Transverse colon (tissue), 4 donors: ENCODE results near the gene MYPN. TPM values are rescaled to one million over a fixed set of nuclear protein-coding genes. Genes with fewer than 3 reads are reported as not detected.

ENCODE experiments used
- DNase-seq: peaks from one replicate; pipeline ENCODE4 v3.0.0-alpha.2; 2019
- H3K27ac ChIP-seq, 4 donors: fragments of 200-600 bp; sonication (generic); 2 replicates each; pipeline ENCODE4 v1.5.1; 2016 to 2018; ENCODE audit warnings: inconsistent platforms in 4 of 4
- H3K27me3 ChIP-seq: fragments of 200-600 bp; sonication (generic); 2 replicates; pipeline ENCODE4 v1.5.1; 2017; ENCODE audit warnings: inconsistent platforms
- H3K36me3 ChIP-seq, 4 donors: fragments of 200-600 bp; sonication (generic); 2 replicates each; pipeline ENCODE4 v1.5.1; 2017 to 2019; ENCODE audit warnings: inconsistent platforms in 4 of 4
- H3K4me1 ChIP-seq, 4 donors: fragments of 200-600 bp; sonication (generic); 2 replicates each; pipeline ENCODE4 v1.5.1; 2017 to 2020; ENCODE audit warnings: inconsistent platforms in 4 of 4
- H3K4me3 ChIP-seq, 4 donors: fragments of 200-600 bp; sonication (generic); 1 replicate in 1 of 4; 2 replicates in 3 of 4; pipeline versions ENCODE4 v1.5.1 to v1.6.1; 2017 to 2019; ENCODE audit warnings: inconsistent platforms in 4 of 4
- H3K9me3 ChIP-seq, 2 donors: fragments of 200-600 bp; sonication (generic); 2 replicates each; pipeline ENCODE4 v1.5.1; 2017 to 2019; ENCODE audit warnings: inconsistent platforms in 2 of 2
- CTCF ChIP-seq, 5 experiments: fragments of 200-600 bp in 3 of 5; fragments of 450-650 bp in 2 of 5; sonication (generic) in 3 of 5; IDR thresholded peaks; 1 replicate in 2 of 5; 2 replicates in 3 of 5; pipeline ENCODE4 v1.5.1; 2016 to 2017; ENCODE audit warnings: antibody characterized with exemption in 5 of 5, inconsistent platforms in 3 of 5, mild to moderate bottlenecking in 2 of 5, moderate library complexity in 1 of 5
- EP300 ChIP-seq: sonication (generic); formaldehyde crosslinking; IDR thresholded peaks from one replicate; pipeline ENCODE4 v1.6.1; 2017; ENCODE audit warnings: antibody characterized with exemption, low read depth
- POLR2A ChIP-seq: fragments of 450-650 bp; IDR thresholded peaks from one replicate; pipeline ENCODE4 v1.6.1; 2016; ENCODE audit warnings: antibody characterized with exemption, mild to moderate bottlenecking, moderate library complexity
- POLR2AphosphoS5 ChIP-seq, 3 donors: sonication (generic); formaldehyde crosslinking; IDR thresholded peaks; one replicate each; pipeline ENCODE4 v1.6.1; 2016; ENCODE audit warnings: antibody characterized with exemption in 3 of 3
- WGBS, 2 donors: methylation state at CpG; one replicate each; pipeline ENCODE4 v1.1.5; 2018; ENCODE audit warnings: low coverage in 1 of 2; 5-methylcytosine and 5-hydroxymethylcytosine counted together
- in situ Hi-C, 4 donors: fragments of 200-750 bp; cut with MboI; loops; one replicate each; pipeline versions ENCODE4 v1.15.0 to v1.15.1; 2017; ENCODE audit warnings: low sequenced_read_pairs in 3 of 4, low pct_ligation_motif_present in 1 of 4, low pct_unique_long_range_greater_than_20kb in 1 of 4
- intact Hi-C: fragments of 100-400 bp; cut with DNase I; formaldehyde crosslinking; loops from one replicate; pipeline ENCODE4 v1.15.1; 2023; ENCODE audit warnings: low total_unique reads
- total RNA-seq, 4 donors: library from RNA; depleted of rRNA; stranded (reverse); fragments of >200 nt; gene quantifications; one replicate each; pipeline ENCODE4 v1.1.0, GENCODE V29; 2016

Gene MYPN
- total RNA-seq, 4 donors from 2014 or later = 0.27 to 1.5 (median 0.79) TPM; not detected in 1

- no peak overlapping the region for H3K4me3 ChIP-seq
- H3K27ac ChIP-seq = no peak overlapping the region
- TF ChIP-seq POLR2AphosphoS5 (IDR thresholded peaks at IDR 0.05) (no peak), EP300 (no peak), POLR2A (no peak), CTCF (IDR thresholded peaks at IDR 0.05) (no peak)
- 67 to 71% methylated on average over 2 of the region's 2 CpGs for WGBS, 2 donors
- H3K36me3 ChIP-seq = no peaks in the 10 kb centered on the region
- no peak for DNase-seq
- in situ Hi-C loops = loop anchor here in 1 of 4 donors (10.0 kb wide), 1 partner anchor 72 kb away; no protein-coding TSS in a partner anchor
- intact Hi-C loops = no loop called here
- H3K27me3 ChIP-seq = no peaks in the 10 kb centered on the region
- H3K9me3 ChIP-seq = no peaks in the 10 kb centered on the region
- peaks cover 0 to 14% (median 7%) of the 10 kb centered on the region in 4 donors for H3K4me1 ChIP-seq
Observed at GRCh38 chr10:68222391-68222790, 113.1 kb downstream of the MYPN start.

GRCh38 chr10:68223535-68224165 lies 114.4 kb downstream of the MYPN start:
- no peak overlapping the region for H3K4me3 ChIP-seq
- in situ Hi-C loops (loop anchor here in 1 of 4 donors (10.0 kb wide), 1 partner anchor 71 kb away; no protein-coding TSS in a partner anchor), intact Hi-C loops (no loop called here)
- no peak for TF ChIP-seq EP300
- peak in 2 of 5 experiments; percentile 17 to 22 for TF ChIP-seq CTCF (IDR thresholded peaks at IDR 0.05)
- TF ChIP-seq POLR2AphosphoS5 (IDR thresholded peaks at IDR 0.05) = no peak
- TF ChIP-seq POLR2A = no peak
- H3K27ac ChIP-seq = no peak overlapping the region
- no peaks in the 10 kb centered on the region for H3K9me3 ChIP-seq
- H3K36me3 ChIP-seq = no peaks in the 10 kb centered on the region
- peak; percentile 27 for DNase-seq
- 54 to 56% methylated on average over 2 to 3 of the region's 3 CpGs for WGBS, 2 donors
- no peaks in the 10 kb centered on the region for H3K27me3 ChIP-seq
- peaks cover 0 to 10% (median 5%) of the 10 kb centered on the region in 4 donors for H3K4me1 ChIP-seq

GRCh38 chr10:68224810-68225209 lies 115.5 kb downstream of the MYPN start:
- intact Hi-C loops = no loop called here
- in situ Hi-C loops = loop anchor here in 1 of 4 donors (10.0 kb wide), 1 partner anchor 70 kb away; no protein-coding TSS in a partner anchor
- no peak for DNase-seq

DNA sequence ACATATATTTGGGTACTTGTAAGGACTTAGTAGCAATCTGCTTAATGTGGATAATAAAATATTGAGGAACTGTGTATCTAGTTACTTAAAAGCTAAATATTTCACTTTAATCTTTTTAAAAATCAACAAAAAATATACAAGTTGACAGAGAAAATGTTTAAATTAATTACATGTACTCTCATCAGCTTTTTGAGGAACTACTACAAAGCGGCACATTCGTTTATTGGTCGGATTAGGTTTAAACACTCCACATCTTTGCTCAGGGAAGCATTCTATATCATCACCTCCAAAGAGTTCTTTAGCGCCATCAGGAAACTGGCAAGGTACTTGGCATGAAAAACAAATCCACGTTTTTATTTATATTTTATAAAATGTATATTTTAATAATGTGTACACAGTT lies 121.0 kb downstream of the MYPN start:
- H3K27ac ChIP-seq = no peak overlapping the region
- DNase-seq = no peak
- no peaks in the 10 kb centered on the region for H3K36me3 ChIP-seq
- peaks cover 6% of the 10 kb centered on the region for H3K27me3 ChIP-seq
- in situ Hi-C loops = no loop called here
- no peaks in the 10 kb centered on the region for H3K9me3 ChIP-seq
- TF ChIP-seq POLR2AphosphoS5 (IDR thresholded peaks at IDR 0.05) = no peak
- TF ChIP-seq POLR2A = no peak
- TF ChIP-seq CTCF (IDR thresholded peaks at IDR 0.05) = no peak
- no peak for TF ChIP-seq EP300
- WGBS, 2 donors = 47 to 69% methylated on average over 4 to 5 of the region's 5 CpGs
- H3K4me1 ChIP-seq = peaks cover 5 to 12% (median 7%) of the 10 kb centered on the region in 4 donors
- H3K4me3 ChIP-seq = no peak overlapping the region
- intact Hi-C loops = no loop called here

More at GRCh38 chr10:68224810-68225209, 115.5 kb downstream of the MYPN start:
- H3K4me1 ChIP-seq = peaks cover 0 to under 1% (median 0%) of the 10 kb centered on the region in 4 donors
- no peak overlapping the region for H3K27ac ChIP-seq
- no peak overlapping the region for H3K4me3 ChIP-seq
- H3K27me3 ChIP-seq = no peaks in the 10 kb centered on the region
- no peaks in the 10 kb centered on the region for H3K36me3 ChIP-seq
- no peaks in the 10 kb centered on the region for H3K9me3 ChIP-seq
- no peak for TF ChIP-seq CTCF (IDR thresholded peaks at IDR 0.05)
- no peak for TF ChIP-seq POLR2AphosphoS5 (IDR thresholded peaks at IDR 0.05)
- no peak for TF ChIP-seq POLR2A
- TF ChIP-seq EP300 = no peak
